Erythroblast (primary cell): ENCODE results near the gene MACROD2.

Source experiments
- GATA1 ChIP-seq: IDR thresholded peaks from 2 replicates; pipeline ENCODE4 v1.6.1; 2011; ENCODE audit warnings: low read depth, mild to moderate bottlenecking, control low read depth, low read length, moderate library complexity
- POLR2A ChIP-seq: IDR thresholded peaks from 2 replicates; pipeline ENCODE4 v1.6.1; 2011; ENCODE audit warnings: mild to moderate bottlenecking, low read length

GRCh38 chr20:15863735-15864134 is 1868.4 kb downstream of the MACROD2 start:
- TF ChIP-seq POLR2A (no peak), GATA1 (no peak)
